Femur (tissue), 1 donor: Measurements from ENCODE around the gene OTUD6A.
"Not testable (repeated sequence)": the region's sequence is repeated elsewhere in the genome, so short reads cannot be mapped to it uniquely, and the experiment has no call there.

ENCODE experiments used
- DNase-seq: peaks from one replicate; pipeline ENCODE4 v3.0.0-alpha.2; 2017

Gene OTUD6A

DNA sequence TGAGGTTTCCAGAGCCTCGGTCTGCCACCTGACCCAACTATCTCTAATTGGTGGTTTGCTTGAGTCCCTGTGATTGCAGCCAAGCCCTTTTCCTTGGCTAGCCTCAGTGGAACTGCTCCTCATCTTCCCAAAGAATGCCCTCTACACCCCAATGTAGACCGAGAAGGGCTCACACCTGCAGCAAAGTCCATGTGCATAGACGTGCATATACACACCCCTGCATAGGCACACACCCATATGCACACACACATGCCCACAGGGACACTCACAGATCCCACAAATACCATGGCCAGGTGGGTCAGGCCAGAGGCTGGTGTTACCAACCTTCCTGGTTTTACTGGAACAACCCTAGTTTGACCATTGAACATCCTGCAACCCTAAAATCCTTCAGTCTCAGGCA, 12.9 kb upstream of the OTUD6A start:
- no peak for DNase-seq

DNA sequence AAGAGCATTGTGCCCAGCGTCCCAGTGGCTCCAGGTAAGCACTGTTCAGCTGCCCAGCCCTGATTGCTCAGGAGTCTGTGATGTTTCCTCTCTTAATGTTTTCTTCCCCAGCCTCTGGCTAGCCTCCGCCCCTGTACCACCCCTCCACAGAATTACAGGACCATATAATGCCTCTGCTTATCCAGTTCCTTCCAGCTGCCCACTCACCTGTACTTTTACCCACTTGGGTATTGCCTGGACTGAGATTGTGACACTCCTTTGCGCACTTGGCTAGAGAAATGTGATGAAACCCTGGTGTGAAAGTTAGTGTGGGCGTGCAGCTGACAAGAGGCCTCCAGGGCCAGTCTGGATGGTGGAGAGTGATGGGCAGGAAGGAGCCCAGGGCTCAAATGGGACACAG, 12.3 kb upstream of the OTUD6A start, which contains the start of gene AWAT2:
Gene AWAT2, minus strand, starts transcription at position 14 of the 400 bp plus-strand sequence. Its CDS starts 6 bp downstream, at position 8.
- no peak for DNase-seq

DNA sequence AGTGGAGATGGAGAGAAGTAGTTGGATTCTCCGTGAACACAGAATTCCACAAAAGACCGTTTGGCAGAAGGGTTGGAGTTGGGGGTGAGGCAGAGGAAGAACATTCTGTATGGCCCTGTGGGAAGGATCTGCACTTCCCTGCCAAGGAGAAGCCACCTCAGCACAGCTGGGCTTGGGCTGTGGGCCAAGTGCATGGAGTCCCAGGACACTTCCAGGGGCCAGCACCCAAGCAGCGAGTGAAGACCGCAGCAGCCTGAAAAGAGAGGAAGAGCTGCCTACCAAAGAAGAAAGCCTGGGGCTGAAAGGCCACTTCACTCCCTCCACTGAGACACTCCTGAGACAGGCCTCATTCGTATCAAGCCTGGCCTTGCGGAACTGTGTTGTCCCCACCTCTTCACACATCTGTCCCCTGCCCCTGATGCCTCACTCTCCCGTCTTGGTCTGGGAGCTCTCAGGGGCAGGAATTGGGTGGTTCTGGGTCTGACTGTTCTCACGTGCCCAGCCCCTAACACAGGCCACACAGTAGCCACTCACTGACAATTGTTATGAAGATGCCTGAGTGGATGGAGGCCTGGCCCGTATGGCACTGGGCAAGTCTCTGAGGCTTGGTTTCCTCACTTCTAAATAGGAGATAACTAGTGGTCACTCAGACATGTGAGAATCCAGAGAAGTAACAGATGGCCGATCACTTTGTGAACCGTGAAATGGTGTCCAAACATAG, 9.2 kb upstream of the OTUD6A start:
- DNase-seq: no peak

DNA sequence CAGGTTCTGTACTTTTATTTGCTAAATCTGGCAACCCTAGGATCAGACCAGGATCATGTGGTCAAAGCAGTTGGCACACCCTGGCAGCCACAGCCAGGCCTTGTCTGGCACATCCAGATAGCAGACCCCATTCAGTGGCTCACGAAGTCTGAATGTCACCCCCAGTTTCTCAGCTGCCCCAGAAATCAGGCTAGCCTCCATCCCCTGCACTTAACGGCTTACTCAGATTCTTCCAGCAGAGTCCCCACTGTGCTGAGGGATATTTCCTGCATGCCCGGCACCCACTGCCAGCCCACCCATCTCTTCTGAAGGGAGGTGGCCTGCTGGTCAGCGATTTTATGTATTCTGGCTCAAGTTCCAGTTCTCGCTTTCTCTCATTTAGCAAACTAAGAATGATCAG, 7.9 kb upstream of the OTUD6A start:
- DNase-seq: no peak

DNA sequence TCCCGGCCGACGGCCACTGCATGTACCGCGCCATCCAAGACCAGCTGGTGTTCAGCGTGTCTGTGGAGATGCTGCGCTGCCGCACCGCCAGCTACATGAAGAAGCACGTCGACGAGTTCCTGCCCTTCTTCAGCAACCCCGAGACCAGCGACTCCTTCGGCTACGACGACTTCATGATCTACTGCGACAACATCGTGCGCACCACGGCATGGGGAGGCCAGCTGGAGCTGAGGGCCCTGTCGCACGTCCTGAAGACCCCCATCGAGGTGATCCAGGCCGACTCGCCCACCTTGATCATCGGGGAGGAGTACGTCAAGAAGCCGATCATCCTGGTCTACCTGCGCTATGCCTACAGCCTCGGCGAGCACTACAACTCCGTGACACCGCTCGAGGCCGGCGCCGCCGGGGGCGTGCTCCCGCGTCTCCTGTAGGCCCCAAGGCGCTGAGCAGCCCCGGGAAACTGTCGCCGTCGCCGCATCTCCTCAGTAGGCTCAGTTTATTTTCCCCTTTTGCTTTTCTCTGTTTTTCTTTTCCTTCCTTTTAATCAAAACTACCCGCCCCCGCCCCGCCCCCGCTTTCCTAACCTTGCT, 799 bp downstream of the OTUD6A start:
- no peak for DNase-seq

DNA sequence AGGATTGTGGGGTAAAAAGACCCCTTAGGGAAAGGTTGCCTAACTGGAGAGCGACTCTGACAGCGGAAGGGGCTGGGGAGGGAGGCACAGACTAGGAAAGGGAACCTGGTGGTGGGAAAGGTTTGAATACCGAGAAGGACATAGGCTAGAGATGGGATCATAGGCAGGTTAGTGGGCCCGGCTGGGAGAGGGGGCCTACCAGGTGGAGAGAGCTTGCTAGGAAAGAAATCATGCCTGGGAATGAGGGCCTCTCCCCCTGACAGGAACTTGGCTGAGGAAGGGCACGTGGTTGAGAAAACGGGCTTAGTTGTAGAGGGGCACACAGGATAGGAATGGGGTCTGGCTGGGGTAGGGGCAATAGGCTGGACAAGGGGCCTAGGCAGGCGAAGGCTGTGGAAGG, 4.4 kb downstream of the OTUD6A start:
- DNase-seq: no peak

DNA sequence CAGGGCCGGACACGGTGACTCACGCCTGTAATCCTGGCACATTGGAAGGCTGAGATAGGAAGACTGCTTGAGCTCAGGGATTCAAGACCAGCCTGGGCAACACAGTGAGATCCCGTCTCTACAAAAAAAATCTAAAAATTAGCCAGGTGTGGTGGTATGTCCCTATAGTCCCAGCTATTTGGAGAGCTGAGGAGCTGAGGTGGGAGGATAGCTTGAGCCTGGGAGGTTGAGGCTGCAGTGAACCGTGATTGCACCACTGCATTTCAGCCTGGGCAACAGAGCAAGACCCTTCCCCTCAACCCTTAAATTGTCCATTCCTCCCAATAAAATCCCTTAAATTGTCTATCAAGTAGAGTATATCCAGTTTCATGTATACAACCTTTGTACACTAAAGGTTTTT, 17.0 kb downstream of the OTUD6A start:
- DNase-seq: no peak

DNA sequence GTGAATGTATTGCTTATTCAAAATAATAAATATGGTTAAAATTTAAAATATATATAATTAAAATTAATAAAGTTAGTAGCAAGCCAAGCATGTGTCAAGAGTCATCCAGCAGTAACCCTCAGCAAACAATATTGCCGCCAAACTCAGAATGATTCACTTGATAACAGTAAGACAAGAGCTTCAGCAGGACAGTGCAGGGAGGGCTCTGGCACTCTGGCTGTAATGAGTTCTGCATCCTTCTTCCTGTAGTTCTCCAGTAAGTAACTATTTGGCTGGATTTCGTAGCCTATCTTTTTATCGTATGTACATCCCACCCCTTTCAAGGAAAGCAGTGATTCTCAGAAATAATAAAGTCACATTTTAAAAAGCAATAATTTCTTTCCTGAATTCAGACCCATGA, 17.6 kb downstream of the OTUD6A start:
- no peak for DNase-seq

DNA sequence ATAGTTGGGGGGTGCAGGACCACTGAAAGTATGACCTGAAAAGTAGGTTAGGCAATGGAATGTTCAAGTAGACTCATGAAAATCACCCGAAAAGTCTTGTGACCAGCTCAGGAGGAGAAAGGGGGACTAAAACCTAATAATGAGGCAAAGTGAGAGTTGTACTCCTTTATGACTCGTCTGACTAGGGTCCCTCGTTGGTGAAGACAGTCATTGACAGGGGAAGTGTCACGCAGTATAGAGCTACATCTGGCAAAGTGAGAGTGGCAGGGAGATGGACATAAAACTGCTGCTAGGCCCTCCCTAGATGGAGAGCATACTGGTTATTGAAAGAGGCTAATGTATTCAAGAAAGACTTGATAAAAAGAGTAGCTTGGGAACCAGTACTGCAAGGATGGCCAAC, 20.5 kb downstream of the OTUD6A start:
- no peak for DNase-seq

DNA sequence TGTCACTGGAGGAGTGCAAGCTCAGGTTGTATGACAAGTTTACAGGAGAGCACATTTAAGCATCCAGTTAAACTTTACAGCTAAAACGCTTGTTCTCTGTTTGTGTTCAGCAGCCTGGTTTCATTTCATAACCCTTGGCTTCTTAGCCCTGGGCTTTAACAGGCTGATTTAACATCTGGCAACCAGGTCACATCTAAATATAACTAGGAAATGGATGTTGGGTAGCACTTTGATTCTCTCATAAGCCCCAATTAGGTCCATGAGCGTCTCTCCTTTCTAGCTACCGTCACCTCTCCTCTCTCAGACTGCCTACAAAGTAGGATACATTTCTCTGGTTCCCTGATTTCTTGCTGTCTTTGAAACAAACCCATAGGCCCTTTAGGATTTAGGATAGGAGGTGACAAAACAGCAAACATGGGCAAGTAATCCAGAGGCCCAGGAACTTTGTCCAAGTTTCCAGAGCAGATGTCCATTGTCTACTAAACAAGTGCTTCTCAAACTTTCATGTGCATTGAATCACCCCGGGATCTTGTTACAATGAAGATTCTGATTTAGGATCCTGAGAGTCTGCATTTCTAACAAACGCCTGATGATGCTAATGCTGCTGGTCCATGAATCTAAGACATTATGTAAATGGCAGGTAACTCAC, 22.5 kb downstream of the OTUD6A start:
- no peak for DNase-seq

DNA sequence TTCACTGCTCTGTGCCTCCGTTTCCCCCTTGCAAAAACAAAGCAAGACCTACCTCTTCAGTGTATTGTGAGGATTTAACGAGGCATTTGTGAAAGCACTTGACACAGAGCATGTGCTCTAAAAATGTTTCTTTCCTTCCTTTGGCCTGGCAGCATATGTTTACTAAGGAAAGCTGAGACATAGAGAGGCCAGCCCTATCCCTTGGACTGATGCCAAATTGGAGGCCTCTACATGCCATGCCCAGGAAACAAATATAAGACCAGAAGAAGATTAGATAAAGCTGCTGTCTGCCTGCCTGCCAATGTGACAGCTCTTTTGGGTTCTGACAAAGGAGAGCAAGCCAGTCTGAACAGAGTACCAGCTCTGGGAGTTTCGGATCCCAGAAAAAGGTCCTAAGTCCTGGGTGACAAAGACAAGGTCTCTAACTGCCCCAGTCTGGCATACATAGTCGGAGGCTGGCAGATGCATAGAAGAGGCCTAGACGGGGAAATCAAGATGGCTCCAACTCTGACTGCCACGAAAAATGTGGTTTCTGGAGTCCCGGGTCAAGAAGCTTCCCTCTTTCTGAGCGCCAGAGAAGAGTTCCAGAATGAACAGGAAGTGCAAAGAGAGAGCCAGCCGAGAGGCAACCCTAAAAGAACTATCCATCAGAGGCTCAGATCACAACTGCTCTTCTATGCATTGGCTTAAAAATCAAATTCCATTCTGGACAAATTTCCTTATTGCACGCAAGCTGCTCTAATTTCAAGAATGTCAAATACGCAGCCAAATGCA, 25.8 kb downstream of the OTUD6A start:
- peak; percentile 31 for DNase-seq

DNA sequence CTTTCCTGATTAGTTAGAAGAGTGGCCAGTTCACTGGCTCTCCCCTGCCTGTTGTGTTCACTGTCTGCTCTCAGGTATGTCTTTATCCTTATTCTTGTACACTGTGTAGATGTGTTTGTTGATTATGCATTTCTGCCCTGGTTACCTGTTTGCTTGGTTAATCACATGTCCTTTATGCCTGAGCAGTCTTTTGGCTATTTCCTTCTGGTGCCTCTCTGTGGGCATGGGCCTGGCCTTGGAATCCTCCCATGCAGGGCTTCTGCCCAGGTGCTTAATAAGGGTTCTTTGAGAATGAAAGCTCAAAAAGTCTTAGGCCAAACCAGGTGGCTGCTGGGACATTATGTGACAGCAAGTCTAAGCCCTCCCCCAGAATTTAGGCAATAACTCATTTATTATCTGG, 26.5 kb downstream of the OTUD6A start:
- no peak for DNase-seq

DNA sequence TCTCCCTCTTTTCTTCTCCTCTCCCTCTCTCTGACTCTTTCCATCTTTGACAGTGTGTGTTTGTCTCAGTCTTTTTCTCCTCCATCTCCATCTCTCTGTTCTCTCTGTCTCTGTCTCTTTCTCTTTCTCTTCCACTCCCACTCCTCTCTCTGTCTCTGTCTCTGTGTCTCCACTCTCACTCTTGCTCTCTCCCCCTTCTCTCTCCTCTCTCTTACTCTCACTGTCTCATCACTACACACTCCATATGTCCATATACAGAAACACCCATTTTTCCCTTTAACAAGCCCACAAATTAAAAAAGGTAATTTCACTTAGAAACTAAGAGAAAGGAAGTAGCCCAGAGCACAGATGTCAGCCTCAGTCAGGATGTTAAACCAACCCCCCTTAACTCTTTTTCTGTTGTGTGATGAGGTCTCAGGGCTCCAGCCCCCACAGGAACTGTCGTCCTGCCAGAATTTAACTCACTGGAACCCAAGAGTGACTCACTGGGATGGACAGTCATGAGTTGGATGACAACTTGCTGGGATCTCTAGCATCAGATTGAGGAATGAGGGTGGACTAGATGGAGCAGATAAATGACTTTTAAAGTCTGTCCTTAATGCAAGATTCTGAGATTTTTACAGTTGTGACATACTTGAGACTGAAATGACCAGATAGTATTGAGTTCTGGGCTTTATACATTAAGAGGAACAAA, 27.5 kb downstream of the OTUD6A start:
- DNase-seq: no peak

DNA sequence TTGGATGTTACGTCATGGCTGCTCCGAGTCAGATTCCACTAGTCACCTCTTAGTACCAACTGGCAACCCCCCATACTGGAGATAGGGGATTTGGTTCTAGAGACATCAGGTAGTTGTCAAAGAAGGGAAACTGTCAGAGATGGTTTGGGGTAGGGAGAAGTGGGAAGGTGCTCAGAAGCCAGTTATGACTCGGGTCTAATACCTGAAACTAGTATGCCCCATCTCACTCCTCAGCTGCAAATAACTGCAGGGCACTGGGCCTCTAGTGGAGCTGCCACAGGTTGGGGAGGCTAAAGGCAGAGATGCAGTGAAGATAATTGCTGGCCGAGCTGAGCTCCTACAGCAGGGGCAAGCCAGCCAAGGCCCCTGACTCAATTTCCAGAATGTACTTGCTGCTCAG, 30.0 kb downstream of the OTUD6A start:
- DNase-seq: no peak

DNA sequence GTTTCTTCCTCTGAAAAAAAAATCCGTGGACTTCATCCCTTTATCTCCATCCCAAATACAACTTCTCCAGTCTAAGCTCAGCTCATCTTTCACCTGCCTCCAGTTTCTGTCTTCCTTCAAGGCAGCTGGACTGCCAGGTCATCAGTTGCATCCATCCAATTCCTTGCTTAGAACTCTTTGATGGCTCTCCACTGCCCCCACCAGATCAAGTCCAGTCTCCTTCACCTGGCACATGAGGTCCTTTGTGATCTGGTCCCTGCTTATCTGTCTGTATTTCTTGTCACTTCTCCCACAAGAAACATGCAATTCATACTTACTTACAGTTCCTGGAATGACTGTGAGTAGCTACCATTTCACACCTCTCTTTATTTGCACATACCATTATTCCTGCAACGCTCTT, 33.8 kb downstream of the OTUD6A start:
- no peak for DNase-seq

DNA sequence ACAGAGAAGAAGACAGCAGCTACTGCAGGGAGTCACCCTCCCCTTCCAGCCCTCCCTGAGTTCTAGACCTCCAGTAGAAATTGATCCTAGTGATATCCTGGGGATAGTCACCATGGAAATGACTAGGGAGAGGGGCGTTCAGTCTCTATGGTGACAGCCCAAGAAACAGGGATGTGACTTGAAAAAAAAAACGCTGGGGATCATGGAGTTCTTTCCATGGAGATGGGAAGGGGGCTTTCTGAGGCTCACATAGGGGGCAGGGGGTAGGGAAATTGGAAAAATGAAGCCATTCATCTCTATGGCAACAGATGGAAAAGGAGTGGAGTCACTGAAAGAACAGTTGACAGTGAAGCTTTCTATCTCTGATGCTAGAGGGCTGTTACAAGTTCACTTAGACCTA, 43.0 kb downstream of the OTUD6A start:
- DNase-seq: no peak

DNA sequence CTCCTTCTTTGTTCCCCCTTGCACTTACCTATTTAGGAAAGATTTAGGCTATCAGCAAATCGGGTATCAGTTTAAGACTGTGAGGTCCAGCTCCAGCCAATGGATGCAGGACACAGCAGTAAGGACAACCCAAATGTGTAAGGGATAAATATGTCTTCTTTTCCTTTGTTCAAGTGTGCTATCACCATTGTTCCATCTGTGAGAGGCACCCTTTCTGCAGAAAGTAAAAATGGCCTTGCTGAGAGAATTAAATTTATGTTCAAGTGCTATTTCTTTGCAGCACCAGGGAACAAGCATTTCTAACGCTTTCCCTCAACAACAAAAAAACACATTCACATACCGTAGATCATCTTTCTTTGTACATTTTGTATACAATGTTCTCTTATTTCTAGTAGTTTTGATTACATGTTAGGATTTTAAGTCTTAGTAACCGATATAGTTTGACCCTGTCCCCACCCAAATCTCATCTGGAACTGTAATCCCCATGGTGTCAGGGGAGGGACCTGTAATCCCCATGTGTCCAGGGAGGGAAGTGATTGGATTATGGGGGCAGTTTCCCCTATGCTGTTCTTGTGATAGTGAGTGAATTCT, 49.3 kb downstream of the OTUD6A start:
- not testable (repeated sequence) for DNase-seq
